Liver (tissue), 3 donors: ENCODE data around the gene RBM3.

Source experiments
- CTCF ChIP-seq: fragments of 150-350 bp; IDR thresholded peaks from 2 replicates; pipeline ENCODE4 v1.5.1; 2017; ENCODE audit warnings: improper control_type of control experiment, low read depth, low read length; ENCODE audit not compliant: missing input control
- EGR1 ChIP-seq, 2 donors: IDR thresholded peaks; 2 replicates each; pipeline ENCODE4 v1.6.1; 2016 to 2018; ENCODE audit warnings: antibody characterized with exemption in 2 of 2, low read depth in 2 of 2
- FOXA1 ChIP-seq: IDR thresholded peaks from 2 replicates; pipeline ENCODE4 v1.6.1; 2016; ENCODE audit warnings: antibody characterized with exemption
- GABPA ChIP-seq, 2 donors: IDR thresholded peaks in 1 of 2; conservative IDR thresholded peaks in 1 of 2; 2 replicates each; pipeline ENCODE4 v1.6.1; 2016; ENCODE audit warnings: antibody characterized with exemption in 2 of 2, mild to moderate bottlenecking in 1 of 2, moderate library complexity in 1 of 2
- HNF4G ChIP-seq: IDR thresholded peaks from 2 replicates; pipeline ENCODE4 v1.6.1; 2016; ENCODE audit warnings: antibody characterized with exemption
- JUND ChIP-seq, 2 donors: IDR thresholded peaks; 2 replicates each; pipeline ENCODE4 v1.6.1; 2016; ENCODE audit warnings: antibody characterized with exemption in 2 of 2
- MAX ChIP-seq: IDR thresholded peaks from 2 replicates; pipeline ENCODE4 v1.6.1; 2016; ENCODE audit warnings: antibody characterized with exemption
- RAD21 ChIP-seq, 2 donors: IDR thresholded peaks; 2 replicates each; pipeline ENCODE4 v1.6.1; 2016; ENCODE audit warnings: antibody characterized with exemption in 2 of 2, mild to moderate bottlenecking in 2 of 2
- REST ChIP-seq: IDR thresholded peaks from 2 replicates; pipeline ENCODE4 v1.6.1; 2016; ENCODE audit warnings: antibody characterized with exemption, mild to moderate bottlenecking
- SP1 ChIP-seq: IDR thresholded peaks from 2 replicates; pipeline ENCODE4 v1.6.1; 2018; ENCODE audit warnings: antibody characterized with exemption, mild to moderate bottlenecking
- TAF1 ChIP-seq: conservative IDR thresholded peaks from 2 replicates; pipeline ENCODE4 v1.6.1; 2016; ENCODE audit warnings: antibody characterized with exemption, mild to moderate bottlenecking
- YY1 ChIP-seq: IDR thresholded peaks from 2 replicates; pipeline ENCODE4 v1.6.1; 2016; ENCODE audit warnings: antibody characterized with exemption, mild to moderate bottlenecking
- ZBTB33 ChIP-seq: IDR thresholded peaks from 2 replicates; pipeline ENCODE4 v1.6.1; 2016; ENCODE audit warnings: antibody characterized with exemption
- donor health status: healthy.
- donor health status: healthy.

- TF ChIP-seq CTCF (no peak), SP1 (no peak), MAX (no peak), REST (no peak), HNF4G (no peak), ZBTB33 (no peak), EGR1 (IDR thresholded peaks at IDR 0.05; ENCODE audit: low read depth in 2 of 2) (no peak), JUND (IDR thresholded peaks at IDR 0.05) (no peak), RAD21 (IDR thresholded peaks at IDR 0.05) (no peak), GABPA (IDR thresholded peaks at IDR 0.05 in 1 of 2, conservative IDR thresholded peaks at IDR 0.05 in 1 of 2) (no peak), YY1 (no peak), TAF1 (no peak), FOXA1 (no peak)
These were observed 34.3 kb upstream of the RBM3 start for GRCh38 chrX:48540028-48540375.
